ENCODE data around the gene LRTM2.
A peak's percentile ranks its signal among the peaks of the same experiment; 100 is the strongest.

Gene LRTM2

DNA sequence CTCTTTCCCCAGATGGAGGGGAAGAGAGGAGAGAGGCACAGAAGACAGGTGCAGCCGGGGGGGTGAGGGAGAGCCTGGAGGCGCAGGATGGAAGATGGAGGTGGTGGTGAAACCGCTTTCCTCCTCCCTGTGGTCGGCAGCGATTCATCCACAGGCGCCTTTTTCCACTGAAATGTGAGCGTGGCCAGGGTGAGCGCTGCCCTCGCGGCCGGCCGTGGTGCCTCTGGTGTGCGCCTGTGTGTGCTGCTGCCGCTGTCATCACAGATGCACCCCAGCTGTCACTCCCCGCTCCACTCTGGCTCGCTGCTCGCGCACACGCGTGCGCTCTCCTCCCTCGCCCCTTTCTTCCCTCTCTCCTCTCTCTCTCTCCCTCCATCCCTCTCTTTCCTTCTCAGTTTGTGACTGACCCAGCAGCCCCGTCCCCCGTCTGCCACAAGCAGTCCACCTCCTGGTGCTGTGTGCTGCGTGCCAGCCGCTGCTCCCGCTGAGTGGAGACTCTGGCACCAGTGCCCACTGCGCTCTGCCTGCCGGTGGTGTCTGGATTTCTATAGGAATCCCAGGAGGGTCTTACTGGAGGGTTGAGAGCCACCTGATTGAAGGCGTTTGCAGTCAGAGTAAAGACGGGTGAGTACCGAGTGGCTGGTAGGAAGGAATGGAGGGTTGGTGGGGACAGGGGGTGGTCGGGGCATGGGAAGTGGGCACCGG, at the start of gene LRTM2:
Gene LRTM2 (plus strand): TSS at position 375 of the 705 bp plus-strand sequence. CDS start 7,584 bp downstream, outside the sequence.
- DNase-seq (ENCODE audit: low read depth): no peak

DNA sequence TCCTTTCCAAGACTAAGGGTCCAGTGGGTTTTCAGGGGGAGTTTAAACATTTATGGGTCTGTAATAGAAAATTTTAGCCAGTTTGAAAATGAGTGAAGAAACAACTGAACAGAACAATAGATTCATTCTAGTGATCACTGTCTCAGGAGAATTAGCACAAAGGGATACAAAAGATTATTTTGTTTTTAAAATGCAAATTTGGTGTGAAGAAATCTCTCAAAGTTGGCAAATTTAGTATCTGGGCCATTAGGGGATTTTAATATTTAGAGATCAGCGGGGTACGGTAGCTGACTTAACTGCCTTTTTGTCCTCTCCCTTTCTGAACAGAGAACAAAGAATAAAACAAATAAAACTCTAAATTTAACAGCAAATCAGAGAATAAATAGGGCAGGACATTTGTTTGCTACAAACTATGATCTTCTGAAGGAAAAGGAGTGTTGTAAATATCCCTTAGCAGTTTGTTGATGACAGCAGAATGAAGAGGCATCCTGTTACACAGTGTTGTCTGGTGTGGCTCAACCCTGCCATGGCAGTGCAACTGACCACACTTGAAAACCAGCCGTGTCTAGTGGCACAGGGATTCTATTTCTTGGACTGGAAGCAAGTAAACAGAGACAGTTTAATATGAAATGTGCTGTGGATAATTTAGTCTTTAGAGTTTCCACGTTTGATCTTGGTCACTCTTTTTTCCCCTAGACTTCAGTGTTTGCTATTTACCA, 46.3 kb upstream of the LRTM2 start:
- DNase-seq (ENCODE audit: low read depth): no peak

DNA sequence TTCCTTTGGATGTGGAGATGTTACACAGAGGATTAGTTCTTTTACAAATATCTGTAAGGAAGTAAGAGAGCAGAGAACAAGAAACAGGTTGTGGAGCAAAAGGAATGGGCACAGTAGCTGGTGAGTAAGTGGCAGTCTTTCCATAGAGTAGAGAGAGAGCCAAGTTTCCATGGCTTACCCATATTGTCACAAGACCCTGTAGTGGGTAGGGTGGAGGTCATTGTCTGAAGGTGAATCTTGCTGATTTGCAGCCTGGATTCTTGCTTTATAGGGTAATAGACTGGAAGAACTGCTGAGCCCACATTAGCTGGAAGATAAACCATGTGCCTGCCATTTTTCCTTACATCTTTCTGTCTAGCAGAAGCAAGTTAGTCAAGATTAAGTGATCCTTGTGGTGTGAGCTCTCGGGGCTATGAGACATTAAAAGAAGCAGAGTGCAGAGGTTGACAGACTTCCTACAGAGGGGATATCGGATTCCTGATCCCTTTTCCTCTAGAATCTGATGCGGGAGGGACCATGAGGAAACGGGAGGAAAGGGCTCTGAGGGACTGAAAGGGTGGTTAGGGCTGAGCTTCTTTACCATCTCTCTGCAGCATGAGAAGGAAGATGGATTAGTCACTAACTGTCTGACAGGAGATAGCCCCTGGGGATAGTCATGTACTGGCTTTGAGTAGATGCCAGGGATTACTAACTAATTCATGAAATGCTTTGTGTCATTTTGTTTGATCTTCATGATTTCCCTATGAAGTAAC, 44.0 kb upstream of the LRTM2 start:
- peak; percentile 97 for DNase-seq (ENCODE audit: low read depth)

DNA sequence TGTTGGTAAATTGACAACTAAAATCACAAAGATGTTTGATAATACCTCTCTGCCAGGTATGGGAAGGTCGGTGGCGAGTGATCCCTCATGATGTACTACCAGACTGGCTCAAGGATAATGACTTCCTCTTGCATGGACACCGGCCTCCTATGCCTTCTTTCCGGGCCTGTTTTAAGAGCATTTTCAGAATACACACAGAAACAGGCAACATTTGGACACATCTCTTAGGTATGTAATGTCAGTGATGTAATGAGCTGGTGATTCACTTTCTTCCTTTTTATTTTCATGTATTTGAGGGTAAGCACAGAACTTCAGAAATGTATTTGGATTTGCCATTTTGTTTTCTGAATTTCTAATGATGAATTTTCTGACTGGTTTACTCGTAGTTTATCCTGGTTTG, 42.6 kb upstream of the LRTM2 start:
- DNase-seq (ENCODE audit: low read depth): peak; percentile 92

DNA sequence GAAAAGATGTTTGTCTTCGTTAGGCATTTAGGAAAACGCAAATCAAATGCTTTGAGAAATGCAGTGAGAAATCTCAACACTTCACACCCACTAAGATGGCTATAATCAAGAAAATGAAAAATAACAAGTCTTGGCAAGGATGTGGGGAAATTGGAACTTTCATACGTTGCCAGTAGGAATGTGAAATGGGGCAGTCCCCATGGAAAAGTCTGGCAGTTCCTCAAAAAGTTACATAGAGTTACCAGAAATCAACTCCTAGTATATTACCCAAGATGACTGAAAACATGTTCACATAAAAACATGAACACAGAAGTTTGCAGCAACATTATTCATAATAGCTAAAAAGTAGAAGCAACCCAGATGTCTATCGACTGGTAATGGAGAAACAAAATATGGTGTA, 41.5 kb upstream of the LRTM2 start:
- DNase-seq (ENCODE audit: low read depth): no peak

DNA sequence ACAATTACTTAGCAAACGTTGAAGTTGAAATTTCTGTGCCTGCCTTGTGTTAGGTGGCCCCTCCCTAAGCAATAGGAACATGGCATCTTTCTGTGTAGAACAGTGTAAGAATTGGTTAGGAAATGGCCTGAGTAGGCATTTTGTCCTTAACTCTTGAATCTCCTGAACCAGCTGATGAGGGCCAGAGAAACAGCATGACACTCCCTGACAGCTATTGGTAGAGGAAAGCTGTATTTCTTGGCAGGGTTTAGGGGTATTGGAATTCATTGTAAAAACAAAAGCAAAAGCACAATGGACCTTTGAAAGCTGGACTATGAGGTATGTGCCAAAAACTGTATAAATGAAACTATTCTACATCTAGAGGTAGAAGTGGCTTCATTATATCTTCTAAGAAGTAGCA, 40.6 kb upstream of the LRTM2 start:
- DNase-seq (ENCODE audit: low read depth): no peak

DNA sequence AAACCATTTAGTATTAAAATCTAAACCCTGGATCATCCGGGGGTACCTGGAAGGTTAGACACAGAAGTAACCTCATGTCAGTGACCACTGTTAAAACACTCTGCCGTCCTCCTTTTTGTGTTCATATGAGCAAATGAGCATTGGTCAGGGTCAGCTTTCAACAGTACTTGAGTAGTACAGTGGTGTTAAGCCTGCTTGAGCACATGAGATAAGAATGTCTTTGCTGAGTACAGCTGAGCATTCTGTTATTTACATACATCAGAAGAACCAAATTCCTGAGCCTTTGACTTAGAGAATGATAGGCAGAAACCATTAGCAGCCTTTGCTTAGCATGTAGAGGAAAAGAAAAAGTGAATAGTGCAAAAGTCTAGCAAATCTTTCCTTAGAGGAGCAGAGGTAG, 38.6 kb upstream of the LRTM2 start:
- DNase-seq (ENCODE audit: low read depth): no peak

DNA sequence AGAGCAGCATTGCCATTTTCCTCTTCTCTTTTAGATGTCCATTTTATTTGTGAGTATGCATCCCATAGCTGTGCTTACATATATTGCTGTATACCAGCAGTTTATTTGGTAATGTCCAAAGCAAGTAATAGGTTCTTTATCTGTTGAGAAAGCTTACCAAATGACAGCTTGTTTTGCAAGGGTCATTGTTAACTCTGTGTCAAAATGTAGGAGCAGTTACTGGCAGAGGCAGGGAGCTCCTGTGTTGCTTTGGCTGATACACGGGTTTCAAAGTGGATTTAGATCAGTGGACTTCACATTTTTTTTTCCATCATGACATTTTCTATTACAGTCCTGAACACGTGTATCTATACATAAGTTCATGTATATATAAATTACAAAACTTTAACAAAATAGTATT, 38.1 kb upstream of the LRTM2 start:
- no peak for DNase-seq (ENCODE audit: low read depth)

DNA sequence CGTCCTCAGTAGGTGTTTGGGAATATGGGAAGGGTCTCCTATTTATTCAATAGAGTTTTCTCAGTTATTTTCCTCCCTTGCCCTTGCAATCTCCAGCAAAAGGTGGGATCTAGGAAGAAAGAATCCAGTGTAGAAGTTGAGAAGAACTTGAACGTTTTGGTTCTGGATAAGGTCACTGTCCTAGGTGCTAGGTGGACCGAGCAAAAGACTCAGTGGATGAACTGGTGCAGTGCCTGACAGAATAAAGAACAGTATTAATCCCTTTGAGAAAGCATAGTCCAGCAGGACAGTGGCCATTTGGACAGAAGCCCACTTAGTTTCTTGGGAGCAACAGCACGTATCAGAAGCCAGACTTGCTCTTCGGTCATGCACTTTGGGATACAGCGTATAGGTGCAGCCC, 32.7 kb upstream of the LRTM2 start:
- DNase-seq (ENCODE audit: low read depth): no peak

DNA sequence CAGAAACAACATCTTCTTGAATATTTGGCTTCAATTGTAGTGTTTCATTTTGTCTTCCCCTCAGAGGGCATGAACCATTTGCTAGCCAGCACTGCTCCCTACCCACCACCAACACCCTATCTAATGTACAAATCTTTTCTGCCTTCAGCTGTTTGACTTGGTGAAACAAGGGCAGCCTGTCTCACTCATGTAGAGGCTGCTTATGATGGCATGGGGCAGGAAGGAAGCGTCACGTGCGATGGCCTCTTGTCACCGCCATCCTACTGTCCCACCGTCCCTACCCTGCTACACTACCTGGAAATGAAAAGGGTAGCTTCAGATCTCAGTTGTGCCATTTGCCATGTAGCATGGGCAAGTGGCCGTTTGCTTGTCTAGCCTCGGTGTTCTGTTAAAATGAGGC, 29.9 kb upstream of the LRTM2 start:
- no peak for DNase-seq (ENCODE audit: low read depth)

DNA sequence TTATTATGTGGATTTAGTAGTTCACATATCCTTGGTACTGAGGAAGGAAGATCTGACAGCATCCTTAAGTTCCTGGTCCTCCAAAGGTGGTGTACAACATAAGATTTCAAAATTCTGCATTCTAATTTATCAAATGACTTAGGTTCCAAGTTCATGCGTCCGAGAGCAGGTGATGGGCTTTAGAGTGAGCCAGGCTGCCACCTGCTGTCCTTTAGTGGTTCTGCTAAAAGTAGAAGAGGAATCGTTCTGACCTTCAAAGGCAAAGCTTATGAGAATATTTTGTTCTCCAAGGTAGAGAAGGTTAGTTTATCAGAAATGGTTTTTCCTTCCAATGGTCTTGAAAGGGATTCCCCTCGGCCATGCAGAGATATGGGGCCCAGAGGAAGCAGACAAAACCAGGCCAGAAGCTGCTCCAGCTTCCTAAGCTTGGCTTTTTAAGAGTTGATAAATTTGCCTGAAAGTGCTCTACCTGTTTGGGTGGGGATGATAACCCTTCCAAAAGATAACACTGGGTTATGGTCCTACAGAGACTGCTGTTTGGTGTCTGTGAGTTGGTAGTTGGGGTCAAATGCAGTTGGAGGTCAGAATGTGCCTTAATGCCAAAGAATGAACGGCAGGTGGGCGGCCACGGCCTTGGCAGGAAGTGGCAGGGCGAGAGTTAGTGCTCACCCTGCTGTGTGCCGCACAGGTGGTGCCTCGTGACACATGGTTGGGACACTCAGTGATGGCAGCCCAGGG, 29.1 kb upstream of the LRTM2 start:
- DNase-seq (ENCODE audit: low read depth): peak; percentile 79

DNA sequence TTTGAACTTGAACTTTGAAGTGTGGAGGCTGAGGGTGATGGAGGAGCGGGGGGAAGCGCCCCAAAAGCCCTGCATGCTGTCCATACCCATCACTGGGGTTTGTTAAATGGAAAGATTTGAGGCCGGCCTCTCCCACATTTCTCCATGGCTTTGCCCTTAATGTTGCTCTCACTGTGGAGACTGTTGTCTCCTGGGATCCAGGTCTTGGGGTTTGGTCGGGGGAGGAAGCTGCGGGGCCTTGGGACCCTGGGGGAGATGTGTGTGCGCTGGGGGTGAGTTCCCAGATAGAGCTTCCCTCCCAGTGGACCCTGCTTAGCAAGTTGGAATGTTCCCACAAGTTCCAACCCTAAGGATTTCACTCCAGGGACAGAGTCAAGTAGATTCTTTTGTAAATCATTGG, 28.0 kb upstream of the LRTM2 start:
- DNase-seq (ENCODE audit: low read depth): no peak

DNA sequence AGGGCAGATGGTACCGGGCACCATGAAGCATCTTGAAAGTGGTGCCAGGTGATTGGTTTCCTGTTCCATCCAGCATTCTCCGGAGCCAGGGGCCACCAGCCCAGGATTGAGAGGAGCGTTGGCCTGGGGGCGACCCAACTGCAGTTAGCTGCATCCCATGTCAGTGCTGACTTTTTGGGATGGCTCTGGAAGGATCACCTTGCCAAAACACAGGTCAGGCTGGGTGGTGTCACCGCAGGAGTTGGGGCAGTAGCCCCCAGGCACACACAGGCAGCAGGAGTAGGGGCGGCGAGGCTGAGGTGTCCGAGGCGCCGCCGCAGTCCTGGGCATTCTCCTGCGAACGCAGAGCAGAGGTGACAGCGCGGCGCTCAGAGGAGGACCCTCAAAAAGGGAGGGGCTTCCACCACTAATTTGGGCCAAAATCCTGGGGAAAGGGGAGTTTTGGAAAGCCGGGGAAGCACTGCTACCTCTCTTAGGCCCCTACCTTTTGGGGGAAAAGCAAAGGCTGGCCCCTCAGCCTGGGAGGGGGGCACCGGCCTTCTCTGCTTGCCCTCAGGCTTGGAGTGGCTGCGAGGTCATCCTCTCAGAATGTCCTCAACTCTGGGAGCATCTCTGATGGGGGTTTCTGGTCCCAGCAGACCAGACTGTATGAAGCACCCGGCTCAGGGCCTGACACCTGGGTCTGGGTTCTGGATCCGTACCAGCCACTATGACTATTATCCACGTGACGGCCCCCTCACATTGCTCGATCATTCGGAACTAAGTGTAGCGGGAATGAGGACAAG, 26.7 kb upstream of the LRTM2 start:
- no peak for DNase-seq (ENCODE audit: low read depth)

DNA sequence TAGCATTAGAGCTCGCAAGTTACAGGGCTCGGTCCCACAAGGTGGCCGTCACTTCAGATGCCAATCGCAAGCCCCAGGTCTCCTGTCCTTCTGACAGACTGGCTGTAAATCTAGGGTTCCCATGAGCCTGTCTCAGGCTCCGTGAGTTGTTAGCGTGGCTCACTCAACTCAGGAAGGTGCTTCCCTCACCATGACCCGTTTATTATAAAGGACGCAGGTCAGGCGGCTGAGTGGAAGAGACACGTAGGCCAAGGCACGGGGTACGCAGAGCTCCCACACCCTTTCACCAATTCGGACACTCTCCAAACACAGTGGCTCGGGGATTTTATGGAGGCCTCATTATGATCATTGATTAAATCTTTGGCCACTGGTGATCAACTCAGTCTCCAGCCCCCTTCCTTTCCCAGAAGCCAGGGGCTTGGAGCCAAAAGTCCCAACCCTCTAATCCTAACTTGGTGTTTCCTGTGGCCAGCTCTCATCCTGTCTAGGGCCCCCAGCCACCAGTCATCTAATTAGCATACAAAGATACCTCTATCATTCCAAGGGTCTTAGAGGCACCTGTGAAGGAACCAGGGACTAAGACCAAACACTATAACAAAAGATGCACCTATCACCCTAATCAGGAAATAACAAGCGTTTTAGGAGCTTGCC, 25.8 kb upstream of the LRTM2 start:
- DNase-seq (ENCODE audit: low read depth): no peak

DNA sequence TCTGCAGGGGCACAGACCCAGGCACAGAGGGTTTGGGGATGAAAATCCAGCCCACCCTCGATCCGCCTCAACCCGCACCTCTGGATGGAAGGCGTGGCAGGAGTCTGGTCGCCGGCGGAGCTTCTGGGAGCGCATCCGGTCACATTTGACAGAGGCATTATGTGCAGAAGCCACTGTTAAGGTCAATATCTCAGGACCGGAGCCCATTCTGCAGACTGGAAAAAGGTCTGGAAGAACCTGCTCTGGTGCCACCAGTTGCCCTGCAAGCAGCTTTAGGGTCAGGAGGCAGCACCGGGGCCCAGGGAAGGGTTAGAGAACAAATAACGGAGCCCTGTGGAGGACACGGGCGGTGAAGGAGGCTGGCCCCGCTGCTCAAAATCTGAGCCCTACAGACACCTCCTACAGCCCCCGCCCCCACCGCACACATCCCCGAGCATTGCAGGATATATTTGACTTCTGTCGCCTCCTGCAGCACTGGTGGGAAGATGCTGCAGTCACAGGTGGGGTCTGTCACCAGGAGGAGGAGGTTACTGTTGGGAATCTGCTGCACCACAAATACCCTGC, 25.1 kb upstream of the LRTM2 start:
- DNase-seq (ENCODE audit: low read depth): no peak

DNA sequence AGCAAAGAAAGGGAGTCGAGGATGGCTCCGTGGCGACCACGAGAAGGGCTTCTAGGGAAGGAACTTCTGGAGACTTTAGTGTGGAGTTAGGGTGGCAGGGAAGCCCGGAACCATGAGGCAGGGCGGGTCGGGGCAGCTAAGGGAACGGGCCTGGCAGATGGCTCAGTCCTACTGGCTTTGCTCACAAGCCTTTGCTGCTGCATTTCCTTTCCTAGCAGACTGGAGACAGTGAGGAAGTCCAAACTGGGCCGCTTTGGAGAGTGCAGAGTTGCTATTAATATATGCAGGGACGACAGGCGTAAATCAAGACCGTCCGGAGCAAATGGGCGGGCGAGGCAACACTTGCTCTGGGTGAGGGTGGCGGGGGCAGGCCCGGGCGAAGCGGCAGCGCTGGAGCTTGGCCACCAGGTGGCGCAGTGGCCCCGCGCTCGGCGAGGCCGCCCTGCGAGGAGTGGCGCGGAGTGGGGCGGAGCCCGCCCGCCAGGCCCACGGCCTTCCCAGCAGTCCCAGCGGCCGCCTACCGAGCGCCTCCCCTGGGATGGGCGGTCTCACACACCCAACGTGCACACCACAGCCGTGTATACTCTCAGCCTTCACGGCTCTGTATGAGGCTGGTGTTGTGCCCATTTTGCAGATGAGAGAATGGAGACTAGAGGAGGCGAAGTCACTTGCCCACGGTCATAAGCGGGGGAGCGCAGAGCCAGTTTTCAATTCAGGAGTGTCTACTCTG, 24.4 kb upstream of the LRTM2 start:
- peak; percentile 87 for DNase-seq (ENCODE audit: low read depth)

DNA sequence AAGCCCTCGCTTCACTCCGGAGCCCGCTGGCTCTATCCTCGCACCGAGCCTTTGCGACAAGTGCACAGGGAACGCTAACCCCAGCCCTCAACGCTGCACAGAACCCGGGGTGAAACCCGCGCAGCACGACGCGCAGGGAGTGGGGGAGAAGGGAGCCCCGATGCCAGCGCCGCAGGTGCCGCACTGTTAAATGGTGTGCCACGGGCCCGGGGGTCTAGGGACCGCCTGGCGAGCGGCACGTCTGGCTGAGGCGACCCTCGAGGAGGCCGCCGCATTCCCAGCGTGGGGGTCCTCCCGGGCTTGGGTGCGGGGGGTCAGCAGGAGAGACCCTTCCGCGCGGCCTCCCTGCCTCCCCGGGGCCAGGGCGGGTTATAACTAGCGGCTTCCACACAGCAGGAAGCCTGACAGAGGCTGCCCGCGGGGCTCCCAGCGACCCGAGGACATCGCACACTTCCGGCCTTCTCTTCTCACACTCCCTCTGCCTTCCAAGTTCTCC, 23.8 kb upstream of the LRTM2 start:
- peak; percentile 56 for DNase-seq (ENCODE audit: low read depth)

DNA sequence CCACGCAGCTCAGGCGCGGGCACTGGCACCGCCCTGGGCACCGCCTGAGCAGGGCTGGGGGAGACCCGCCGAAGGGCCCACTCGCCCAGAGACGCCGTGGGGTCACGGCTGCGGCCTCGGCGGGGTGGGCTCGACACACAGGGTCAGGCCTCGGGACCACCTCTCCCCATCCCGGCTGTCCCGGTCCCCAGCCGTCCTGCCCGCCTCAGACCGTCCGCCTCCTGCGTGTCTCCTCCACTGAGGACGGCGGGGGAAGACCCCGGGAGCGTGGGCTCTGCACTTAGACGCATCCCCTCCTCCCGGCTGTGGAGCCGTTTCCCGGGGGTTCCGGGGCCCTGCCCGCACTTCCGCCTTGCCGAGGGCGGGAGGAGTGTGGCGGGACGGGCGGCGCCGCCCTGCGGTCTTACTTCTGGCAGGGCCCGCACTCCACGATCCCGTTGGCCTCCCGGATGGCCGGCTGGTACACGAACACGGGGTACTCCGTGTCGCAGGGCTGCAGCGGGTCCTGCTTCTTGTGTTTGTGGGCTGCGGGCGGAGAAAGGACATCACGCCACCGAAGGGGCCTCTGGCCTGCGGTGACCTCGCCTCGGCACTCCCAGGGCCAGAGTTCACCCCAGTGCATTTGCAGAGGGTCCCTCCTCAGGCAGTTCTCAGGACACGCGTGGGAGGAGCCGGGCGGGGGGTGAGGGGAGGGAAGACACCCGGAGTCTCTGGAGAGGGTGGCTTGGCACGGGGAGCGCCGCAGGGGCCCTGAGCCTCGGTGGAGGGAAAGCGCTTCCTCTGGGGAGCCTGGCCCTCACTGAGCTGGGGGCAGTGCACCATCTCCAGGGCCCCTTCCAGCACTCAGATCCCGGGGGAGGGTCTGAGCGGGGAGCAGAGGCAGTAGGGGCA, 23.1 kb upstream of the LRTM2 start:
- no peak for DNase-seq (ENCODE audit: low read depth)

All from ELR (cell line).